K562 (cell line): ENCODE data around the gene PCSK2. TPM values are rescaled to one million over a fixed set of nuclear protein-coding genes. Genes with fewer than 3 reads are reported as not detected.
A peak's percentile ranks its signal among the peaks of the same experiment; 100 is the strongest.

Experiments
- ATAC-seq: fragments of 200-7000 bp; cut with Tn5 transposase; 3 replicates; pipeline ENCODE4 v1.9.1; 2020; ENCODE audit warnings: moderate library complexity
- BruUV-seq: library from RNA; stranded (reverse); fragments of 400-500 nt; replicated peaks from 2 replicates; lab custom pipeline; 2021; lab: Mats Ljungman, UMichigan
- CTCF ChIA-PET: fragments of 300-600 bp; formaldehyde crosslinking; extraction: SDS; loops from one replicate; lab custom pipeline; 2021; ENCODE audit warnings: low intra/inter-chr PET ratio; lab: Yijun Ruan, JAX
- POLR2A ChIA-PET: fragments of 300-600, 350-650 bp; sonication (Branson Sonifier 250); formaldehyde crosslinking; extraction: SDS; loops from one replicate; lab custom pipeline; 2021; ENCODE audit warnings: antibody characterized with exemption, inconsistent platforms; lab: Yijun Ruan, JAX
- DNase-seq, 4 experiments: peaks; one replicate each; pipeline versions ENCODE4 v3.0.0 to v3.0.0-alpha.2; 2011 to 2018; ENCODE audit warnings: low spot score in 3 of 4, mixed read lengths in 3 of 4; ENCODE audit errors: extremely low read depth in 1 of 4
- FAIRE-seq: peaks from 2 replicates; lab custom pipeline; 2011; peaks lifted over from hg19 to GRCh38; lab: Jason Lieb, UNC
- H2AFZ ChIP-seq: 2 replicates; pipeline ENCODE4 v1.6.0; 2011; ENCODE audit warnings: low read depth, low read length, control low read depth, inconsistent platforms
- H3K27ac ChIP-seq: fragments of 200-600 bp; 3 replicates; pipeline ENCODE4 v1.8.0; 2011; ENCODE audit warnings: low read depth, mild to moderate bottlenecking, control low read depth, inconsistent platforms, low read length, moderate library complexity, mixed read lengths; ENCODE audit errors: extremely low read depth
- H3K27me3 ChIP-seq, 2 experiments: fragments of 300-600 bp in 1 of 2; 2 replicates in 1 of 2; 3 replicates in 1 of 2; pipeline versions ENCODE4 v1.6.0 to v1.8.0; 2011; ENCODE audit warnings: inconsistent platforms in 2 of 2, low read length in 2 of 2, mild to moderate bottlenecking in 1 of 2, mixed read lengths in 1 of 2, moderate library complexity in 1 of 2; ENCODE audit not compliant: control insufficient read depth in 2 of 2, insufficient read depth in 2 of 2
- H3K36me3 ChIP-seq: fragments of 300-600 bp; 3 replicates; pipeline ENCODE4 v1.8.0; 2011; ENCODE audit warnings: mild to moderate bottlenecking, low read length, inconsistent platforms; ENCODE audit not compliant: control insufficient read depth, insufficient read depth
- H3K4me1 ChIP-seq, 2 experiments: fragments of 200-600 bp in 1 of 2; replicated peaks in 1 of 2; 2 replicates in 1 of 2; 3 replicates in 1 of 2; pipeline versions ENCODE4 v1.5.1 to v1.8.0; 2011; ENCODE audit warnings: inconsistent platforms in 2 of 2, low read length in 2 of 2, mild to moderate bottlenecking in 1 of 2, mixed read lengths in 1 of 2, moderate library complexity in 1 of 2; ENCODE audit not compliant: control insufficient read depth in 2 of 2, insufficient read depth in 2 of 2
- H3K4me2 ChIP-seq: 2 replicates; pipeline ENCODE4 v1.6.1; 2011; ENCODE audit warnings: low read length, control low read depth, inconsistent platforms, mixed read lengths; ENCODE audit not compliant: insufficient read depth
- H3K4me3 ChIP-seq: fragments of 200-600 bp; sonication (generic), shearing (Covaris generic); 2 replicates; pipeline ENCODE4 v1.5.1; 2016; ENCODE audit warnings: control low read depth, inconsistent platforms
- H3K79me2 ChIP-seq: fragments of 200-600 bp; 3 replicates; pipeline ENCODE4 v1.8.0; 2011; ENCODE audit warnings: low read length, inconsistent platforms; ENCODE audit not compliant: control insufficient read depth, insufficient read depth
- H3K9ac ChIP-seq, 2 experiments: 2 replicates each; pipeline versions ENCODE4 v1.6.0 to v1.6.1; 2011; ENCODE audit warnings: low read depth in 2 of 2, low read length in 2 of 2, control low read depth in 1 of 2, inconsistent platforms in 1 of 2, mild to moderate bottlenecking in 1 of 2, mixed read lengths in 1 of 2; ENCODE audit not compliant: insufficient read depth in 1 of 2
- H3K9me1 ChIP-seq: one replicate; pipeline ENCODE4 v1.6.0; 2011; ENCODE audit warnings: inconsistent platforms, mild to moderate bottlenecking, low read length, moderate library complexity; ENCODE audit not compliant: control insufficient read depth, insufficient read depth
- H3K9me3 ChIP-seq: replicated peaks from 2 replicates; pipeline ENCODE4 v1.5.1; 2011; ENCODE audit warnings: low read depth, low read length, inconsistent platforms; ENCODE audit not compliant: control insufficient read depth, insufficient read depth
- H4K20me1 ChIP-seq: replicated peaks from 2 replicates; pipeline ENCODE4 v1.6.1; 2011; ENCODE audit warnings: low read length, inconsistent platforms, mixed read lengths; ENCODE audit not compliant: control insufficient read depth, insufficient read depth
- ARID1B ChIP-seq: fragments of 450-650 bp; IDR thresholded peaks from 2 replicates; pipeline ENCODE4 v1.6.1; 2016; ENCODE audit warnings: antibody characterized with exemption, mild to moderate bottlenecking, inconsistent platforms
- EGR1 ChIP-seq: fragments of 450-650 bp; conservative IDR thresholded peaks from 2 replicates; pipeline ENCODE4 v1.6.1; 2017; ENCODE audit warnings: mild to moderate bottlenecking
- HMGXB4 ChIP-seq: sonication (generic); formaldehyde crosslinking; IDR thresholded peaks from 2 replicates; pipeline ENCODE4 v1.8.1; 2023; ENCODE audit warnings: mild to moderate bottlenecking, missing genetic modification reagents
- JUN ChIP-seq, 2 experiments: sonication (generic) in 1 of 2; formaldehyde crosslinking in 1 of 2; IDR thresholded peaks; 2 replicates each; pipeline versions ENCODE4 v1.6.1 to v1.8.0; 2012 to 2022; ENCODE audit warnings: borderline replicate concordance in 2 of 2, mild to moderate bottlenecking in 2 of 2, improper control_type of control experiment in 1 of 2, low read depth in 1 of 2, low read length in 1 of 2, missing genetic modification reagents in 1 of 2
- JUND ChIP-seq, 2 experiments: IDR thresholded peaks; 2 replicates in 1 of 2; 3 replicates in 1 of 2; pipeline ENCODE4 v1.6.1; 2011; ENCODE audit warnings: borderline replicate concordance in 2 of 2, low read depth in 2 of 2, low read length in 2 of 2, improper control_type of control experiment in 1 of 2, missing biosample characterization in 1 of 2, missing genetic modification characterization in 1 of 2, missing genetic modification reagents in 1 of 2
- MLLT1 ChIP-seq, 2 experiments: fragments of 450-650 bp; IDR thresholded peaks; 2 replicates each; pipeline ENCODE4 v1.6.1; 2016
- THRA ChIP-seq: fragments of 450-650 bp; IDR thresholded peaks from 2 replicates; pipeline ENCODE4 v1.6.1; 2017; ENCODE audit warnings: mild to moderate bottlenecking, moderate library complexity
- WGBS: fragments of 100-300 bp; shearing (Covaris generic); methylation state at CpG from one replicate; pipeline ENCODE4 v1.1.6; 2016; ENCODE audit warnings: low coverage, mixed read lengths; ENCODE audit not compliant: insufficient coverage; ENCODE audit errors: missing lambda C conversion rate; 5-methylcytosine and 5-hydroxymethylcytosine counted together
- in situ Hi-C: fragments of 300-500 bp; cut with MboI; formaldehyde crosslinking; loops from 4 replicates; pipeline ENCODE4 v1.15.0; 2018; ENCODE audit warnings: inconsistent platforms, mixed read lengths
- intact Hi-C: fragments of 100-400 bp; cut with micrococcal nuclease; formaldehyde crosslinking; loops from 2 replicates; pipeline ENCODE4 v1.14.2; 2022
- polyA plus RNA-seq, 8 experiments: library from polyadenylated mRNA; depleted of rRNA in 4 of 8; stranded (reverse) in 5 of 8; unstranded in 3 of 8; fragments of >200 nt; fragmentation: Nextera tagmentation in 2 of 8; fragmentation: Illumina TruSeq in 1 of 8; extraction: Ambion mirVana in 2 of 8; extraction: Trizol in 1 of 8; gene quantifications; 2 replicates each; pipeline versions ENCODE4 v1.2.1 to v1.2.3, GENCODE V29; 2011 to 2014; ENCODE audit warnings: inconsistent platforms in 1 of 8, missing spikeins in 1 of 8
- total RNA-seq, 7 experiments: library from RNA; depleted of rRNA in 6 of 7; stranded (reverse); fragments of >200 nt in 6 of 7; fragmentation: Illumina TruSeq in 2 of 7; extraction: Trizol in 2 of 7; gene quantifications; 2 replicates each; pipeline versions ENCODE4 v1.2.1 to v1.2.3, GENCODE V29; 2011 to 2021; ENCODE audit warnings: low replicate concordance in 1 of 7
- TF ChIP-seq, protein P1 (sequence below): fragments of 450-650 bp; IDR thresholded peaks from 2 replicates; pipeline ENCODE4 v1.6.1; 2014; ENCODE audit warnings: low read depth, mild to moderate bottlenecking, moderate library complexity, borderline replicate concordance

The PCSK2 gene
- total and polyA plus RNA-seq, 9 of the 15 experiments (the other 6 are each of a cell fraction or from before 2014, with no cell fraction given): 0.04 to 0.07 (median 0.05) TPM; not detected in 6

- Histone ChIP-seq H3K36me3 (no peaks in the 10 kb centered on the region), H3K27me3 (peaks cover 0 to 13% of the 10 kb centered on the region in 2 experiments; a peak in 3 of 5 replicates), H4K20me1 (no peaks in the 10 kb centered on the region), H3K9me1 (no peaks in the 10 kb centered on the region), H3K9ac (no peak overlapping the region), H3K4me1 (peaks cover 6 to 23% of the 10 kb centered on the region in 2 experiments), H3K9me3 (no peaks in the 10 kb centered on the region; the same call in 1 of the 2 replicates), H3K79me2 (no peaks in the 10 kb centered on the region), H3K4me2 (no peak overlapping the region), H2AFZ (peak overlapping the region; percentile 92; the same call in 1 of the 2 replicates), H3K27ac (no peak overlapping the region), H3K4me3 (no peak overlapping the region)
- intact Hi-C loops (loop anchor here (5.0 to 10.0 kb wide), 3 partner anchors 391 to 769 kb away; no protein-coding TSS in a partner anchor), in situ Hi-C loops (loop anchor here (25.0 kb wide), 1 partner anchor 781 kb away; the partner anchor contains the start of gene ZNF133)
- no TSS peak for BruUV-seq
- ATAC-seq (peak; percentile 62), FAIRE-seq (no peak), DNase-seq (peak; percentile 40 to 58 (median 46))
- 31% methylated on average over 18 of the region's 19 CpGs for WGBS
- ChIA-PET CTCF (interaction anchor here (0.7 to 1.2 kb wide), 3 partner anchors 111 to 770 kb away, joined by 3 to 4 read pairs (median 4); no protein-coding TSS in a partner anchor), POLR2A (no interaction called here)
- TF ChIP-seq MLLT1 (IDR thresholded peaks at IDR 0.05) (no peak), ARID1B (peak; percentile 11; the same call in 1 of the 2 replicates), HMGXB4 (no peak), JUN (IDR thresholded peaks at IDR 0.05; ENCODE audit: borderline replicate concordance, low read depth, low read length) (0 out of 2 replicates have a peak, but pooled peaks have one; percentile 60), JUN (CRISPR knock-in tag; IDR thresholded peaks at IDR 0.05; ENCODE audit: borderline replicate concordance) (no peak), EGR1 (peak; percentile 58), JUND (IDR thresholded peaks at IDR 0.05; ENCODE audit: borderline replicate concordance, low read depth, low read length) (peak; percentile 81), JUND (tag; IDR thresholded peaks at IDR 0.05; ENCODE audit: borderline replicate concordance, low read depth, low read length) (peak; percentile 71; the same call in 1 of the 3 replicates), THRA (no peak)
- TF ChIP-seq, protein P1, sequence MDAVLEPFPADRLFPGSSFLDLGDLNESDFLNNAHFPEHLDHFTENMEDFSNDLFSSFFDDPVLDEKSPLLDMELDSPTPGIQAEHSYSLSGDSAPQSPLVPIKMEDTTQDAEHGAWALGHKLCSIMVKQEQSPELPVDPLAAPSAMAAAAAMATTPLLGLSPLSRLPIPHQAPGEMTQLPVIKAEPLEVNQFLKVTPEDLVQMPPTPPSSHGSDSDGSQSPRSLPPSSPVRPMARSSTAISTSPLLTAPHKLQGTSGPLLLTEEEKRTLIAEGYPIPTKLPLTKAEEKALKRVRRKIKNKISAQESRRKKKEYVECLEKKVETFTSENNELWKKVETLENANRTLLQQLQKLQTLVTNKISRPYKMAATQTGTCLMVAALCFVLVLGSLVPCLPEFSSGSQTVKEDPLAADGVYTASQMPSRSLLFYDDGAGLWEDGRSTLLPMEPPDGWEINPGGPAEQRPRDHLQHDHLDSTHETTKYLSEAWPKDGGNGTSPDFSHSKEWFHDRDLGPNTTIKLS: no peak
Observed at GRCh38 chr20:17505636-17506517, 279.0 kb downstream of the PCSK2 start.
